ENCODE results near the gene P4HTM.

DNA sequence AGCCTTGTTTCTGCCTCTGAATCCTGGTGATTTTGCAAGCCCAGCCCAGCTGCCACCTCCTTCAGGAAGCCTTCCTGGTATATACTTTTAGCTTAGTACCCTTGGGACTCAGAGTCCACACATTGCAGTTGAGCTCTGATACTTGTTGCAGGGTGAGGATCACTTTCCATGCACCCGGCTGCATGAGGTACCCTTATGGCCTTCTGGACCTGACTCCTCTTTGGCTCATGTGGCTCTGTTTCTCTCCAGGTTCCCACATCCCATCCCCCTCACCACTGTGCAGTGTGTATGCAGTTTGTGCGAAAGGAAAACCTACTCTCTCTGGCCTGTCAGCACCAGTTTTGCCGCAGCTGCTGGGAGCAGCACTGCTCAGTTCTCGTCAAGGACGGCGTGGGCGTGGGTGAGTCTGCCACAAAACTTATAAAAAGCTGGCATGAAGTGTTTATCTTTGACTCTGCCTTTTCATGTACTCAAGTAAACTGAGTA, 23.1 kb upstream of the P4HTM start:
- TF ChIP-seq GTF2F1 (IDR thresholded peaks at IDR 0.05; ENCODE audit: borderline replicate concordance, low read depth, low read length), result no peak
- TF ChIP-seq, protein P1, sequence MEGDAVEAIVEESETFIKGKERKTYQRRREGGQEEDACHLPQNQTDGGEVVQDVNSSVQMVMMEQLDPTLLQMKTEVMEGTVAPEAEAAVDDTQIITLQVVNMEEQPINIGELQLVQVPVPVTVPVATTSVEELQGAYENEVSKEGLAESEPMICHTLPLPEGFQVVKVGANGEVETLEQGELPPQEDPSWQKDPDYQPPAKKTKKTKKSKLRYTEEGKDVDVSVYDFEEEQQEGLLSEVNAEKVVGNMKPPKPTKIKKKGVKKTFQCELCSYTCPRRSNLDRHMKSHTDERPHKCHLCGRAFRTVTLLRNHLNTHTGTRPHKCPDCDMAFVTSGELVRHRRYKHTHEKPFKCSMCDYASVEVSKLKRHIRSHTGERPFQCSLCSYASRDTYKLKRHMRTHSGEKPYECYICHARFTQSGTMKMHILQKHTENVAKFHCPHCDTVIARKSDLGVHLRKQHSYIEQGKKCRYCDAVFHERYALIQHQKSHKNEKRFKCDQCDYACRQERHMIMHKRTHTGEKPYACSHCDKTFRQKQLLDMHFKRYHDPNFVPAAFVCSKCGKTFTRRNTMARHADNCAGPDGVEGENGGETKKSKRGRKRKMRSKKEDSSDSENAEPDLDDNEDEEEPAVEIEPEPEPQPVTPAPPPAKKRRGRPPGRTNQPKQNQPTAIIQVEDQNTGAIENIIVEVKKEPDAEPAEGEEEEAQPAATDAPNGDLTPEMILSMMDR (IDR thresholded peaks at IDR 0.05; ENCODE audit: control extremely low read depth in 1 of 3, insufficient read depth in 1 of 3, low read depth in 1 of 3, low read length in 3 of 3), result no peak
- no peak for TF ChIP-seq GABPA (IDR thresholded peaks at IDR 0.05; ENCODE audit: borderline replicate concordance, insufficient read depth, low read length)
- TF ChIP-seq EGR1 (IDR thresholded peaks at IDR 0.05; ENCODE audit: borderline replicate concordance, low read depth, low read length), result no peak
- no peak for TF ChIP-seq POLR2A (IDR thresholded peaks at IDR 0.05; ENCODE audit: control extremely low read depth in 1 of 2, low read depth in 2 of 2, low read length in 2 of 2)
- TF ChIP-seq CBX5 (IDR thresholded peaks at IDR 0.05; ENCODE audit: low read depth, low read length), result no peak

Data from H1 (cell line).